ENCODE data around the gene LANCL1. TPM values are rescaled to one million over a fixed set of nuclear protein-coding genes. Genes with fewer than 3 reads are reported as not detected.

LANCL1 gene
- total RNA-seq, 2 experiments from 2014 or later: 34.0 to 36.9 TPM

GRCh38 chr2:210460322-210461227 is 16.0 kb downstream of the LANCL1 start:
- Mint-ChIP-seq H3K4me1 (ENCODE audit: low read depth) (peaks cover 4% of the 10 kb centered on the region), H3K27ac (peak overlapping the region; percentile 21), H3K4me3 (no peak overlapping the region), H3K36me3 (ENCODE audit: low read depth) (peaks cover 33% of the 10 kb centered on the region), H3K27me3 (no peaks in the 10 kb centered on the region), H3K9me3 (no peaks in the 10 kb centered on the region)
- TF ChIP-seq CTCF (IDR thresholded peaks at IDR 0.05): no peak
- no peak for ATAC-seq
- DNase-seq: no peak
- ChIA-PET CTCF (no interaction called here), POLR2A (interaction anchor here (1.4 kb wide), 1 partner anchor 10 kb away, joined by 3 read pairs; no protein-coding TSS in a partner anchor)
- intact Hi-C loops (cut with micrococcal nuclease): no loop called here

DNA sequence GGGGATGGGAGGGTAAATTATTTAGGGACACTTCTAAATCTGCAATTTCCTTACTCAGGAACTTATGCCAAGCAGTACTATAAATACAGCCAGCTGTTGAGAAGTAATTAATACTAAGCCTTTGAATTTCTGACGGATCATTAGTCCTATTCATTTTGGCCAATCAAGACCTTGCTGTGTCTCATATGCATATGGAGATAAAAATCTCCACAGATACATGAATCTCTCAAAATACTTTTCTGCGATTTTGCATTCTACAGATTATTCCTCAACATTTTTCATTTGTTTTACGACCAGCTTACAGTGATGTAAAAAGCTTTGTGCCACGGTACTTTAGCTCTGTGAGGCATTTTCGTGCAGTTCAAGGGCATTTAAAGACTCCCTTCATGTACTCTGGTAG is 16.7 kb downstream of the LANCL1 start:
- TF ChIP-seq CTCF (IDR thresholded peaks at IDR 0.05): no peak
- intact Hi-C loops (cut with micrococcal nuclease): no loop called here
- H3K4me3 Mint-ChIP-seq: no peak overlapping the region
- H3K9me3 Mint-ChIP-seq: no peaks in the 10 kb centered on the region
- CTCF ChIA-PET: no interaction called here
- no peak for ATAC-seq
- POLR2A ChIA-PET: interaction anchor here (1.4 kb wide), 1 partner anchor 11 kb away, joined by 3 read pairs; no protein-coding TSS in a partner anchor
- H3K27me3 Mint-ChIP-seq: no peaks in the 10 kb centered on the region
- DNase-seq: no peak
- no peak overlapping the region for H3K27ac Mint-ChIP-seq
- H3K4me1 Mint-ChIP-seq (ENCODE audit: low read depth): peaks cover 4% of the 10 kb centered on the region
- H3K36me3 Mint-ChIP-seq (ENCODE audit: low read depth): peaks cover 30% of the 10 kb centered on the region

- CTCF ChIA-PET: no interaction called here
- Mint-ChIP-seq H3K36me3 (ENCODE audit: low read depth) (peaks cover 33% of the 10 kb centered on the region), H3K4me3 (no peak overlapping the region), H3K27ac (no peak overlapping the region), H3K4me1 (ENCODE audit: low read depth) (peaks cover 4% of the 10 kb centered on the region), H3K9me3 (no peaks in the 10 kb centered on the region), H3K27me3 (no peaks in the 10 kb centered on the region)
- no peak for ATAC-seq
- TF ChIP-seq CTCF (IDR thresholded peaks at IDR 0.05): no peak
- intact Hi-C loops (cut with micrococcal nuclease): no loop called here
- POLR2A ChIA-PET: no interaction called here
- no peak for DNase-seq
These were observed 17.2 kb downstream of the LANCL1 start for GRCh38 chr2:210459407-210459806.

DNA sequence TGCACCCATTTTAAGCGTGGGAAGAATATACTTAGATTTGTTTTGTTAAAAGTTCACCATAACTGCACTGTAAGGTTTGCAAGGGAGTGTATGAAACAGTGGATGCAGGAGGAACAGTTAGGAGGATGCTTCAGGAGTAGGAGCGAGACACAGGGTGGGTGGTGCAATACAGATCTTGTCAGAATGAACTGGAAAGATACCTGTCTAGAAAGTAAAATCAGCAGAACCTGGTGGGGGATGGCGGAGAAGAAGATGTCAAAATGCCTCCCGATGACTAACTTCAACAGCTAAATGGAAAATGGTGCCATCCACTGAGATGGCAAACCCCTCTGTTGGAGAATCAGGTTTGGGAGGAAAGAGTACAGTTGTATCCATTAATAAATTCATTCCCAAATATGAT is 18.2 kb downstream of the LANCL1 start:
- Mint-ChIP-seq H3K9me3 (no peaks in the 10 kb centered on the region), H3K4me3 (no peak overlapping the region), H3K27ac (no peak overlapping the region), H3K36me3 (ENCODE audit: low read depth) (peaks cover 34% of the 10 kb centered on the region), H3K4me1 (ENCODE audit: low read depth) (peaks cover 4% of the 10 kb centered on the region), H3K27me3 (no peaks in the 10 kb centered on the region)
- no peak for TF ChIP-seq CTCF (IDR thresholded peaks at IDR 0.05)
- intact Hi-C loops (cut with micrococcal nuclease): no loop called here
- ChIA-PET CTCF (no interaction called here), POLR2A (no interaction called here)
- DNase-seq: no peak
- ATAC-seq: no peak

GRCh38 chr2:210456571-210456970 is 20.0 kb downstream of the LANCL1 start:
- Mint-ChIP-seq H3K27ac (no peak overlapping the region), H3K4me1 (ENCODE audit: low read depth) (peaks cover 4% of the 10 kb centered on the region), H3K36me3 (ENCODE audit: low read depth) (peaks cover 44% of the 10 kb centered on the region), H3K27me3 (no peaks in the 10 kb centered on the region), H3K9me3 (no peaks in the 10 kb centered on the region), H3K4me3 (no peak overlapping the region)
- intact Hi-C loops (cut with micrococcal nuclease): no loop called here
- ATAC-seq: no peak
- no peak for DNase-seq
- ChIA-PET POLR2A (no interaction called here), CTCF (interaction anchor here (0.6 kb wide), 1 partner anchor 46 kb away, joined by 3 read pairs; no protein-coding TSS in a partner anchor)
- TF ChIP-seq CTCF (IDR thresholded peaks at IDR 0.05): no peak

Measured in activated CD8-positive, alpha-beta T cell treated with anti-CD3 and anti-CD28 coated beads for 36 hours (primary cell).